AG10803 (cell line): ENCODE measurements around the gene CRYBG3.

ENCODE experiments used
- DNase-seq: peaks from one replicate; pipeline ENCODE4 v3.0.0; 2010; ENCODE audit warnings: low read depth
- H3K4me3 ChIP-seq: 2 replicates; pipeline ENCODE4 v1.5.1; 2011; ENCODE audit warnings: mild to moderate bottlenecking, low read length, control low read depth
- TF ChIP-seq, protein P1 (sequence below): conservative IDR thresholded peaks from 2 replicates; pipeline ENCODE4 v1.5.1; 2011; ENCODE audit warnings: mild to moderate bottlenecking, low read length, control low read depth, inconsistent platforms

CRYBG3 gene

GRCh38 chr3:97959872-97960271 lies 138.1 kb downstream of the CRYBG3 start:
- DNase-seq: no peak
- TF ChIP-seq, protein P1, sequence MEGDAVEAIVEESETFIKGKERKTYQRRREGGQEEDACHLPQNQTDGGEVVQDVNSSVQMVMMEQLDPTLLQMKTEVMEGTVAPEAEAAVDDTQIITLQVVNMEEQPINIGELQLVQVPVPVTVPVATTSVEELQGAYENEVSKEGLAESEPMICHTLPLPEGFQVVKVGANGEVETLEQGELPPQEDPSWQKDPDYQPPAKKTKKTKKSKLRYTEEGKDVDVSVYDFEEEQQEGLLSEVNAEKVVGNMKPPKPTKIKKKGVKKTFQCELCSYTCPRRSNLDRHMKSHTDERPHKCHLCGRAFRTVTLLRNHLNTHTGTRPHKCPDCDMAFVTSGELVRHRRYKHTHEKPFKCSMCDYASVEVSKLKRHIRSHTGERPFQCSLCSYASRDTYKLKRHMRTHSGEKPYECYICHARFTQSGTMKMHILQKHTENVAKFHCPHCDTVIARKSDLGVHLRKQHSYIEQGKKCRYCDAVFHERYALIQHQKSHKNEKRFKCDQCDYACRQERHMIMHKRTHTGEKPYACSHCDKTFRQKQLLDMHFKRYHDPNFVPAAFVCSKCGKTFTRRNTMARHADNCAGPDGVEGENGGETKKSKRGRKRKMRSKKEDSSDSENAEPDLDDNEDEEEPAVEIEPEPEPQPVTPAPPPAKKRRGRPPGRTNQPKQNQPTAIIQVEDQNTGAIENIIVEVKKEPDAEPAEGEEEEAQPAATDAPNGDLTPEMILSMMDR: no peak
- H3K4me3 ChIP-seq: no peak overlapping the region

DNA sequence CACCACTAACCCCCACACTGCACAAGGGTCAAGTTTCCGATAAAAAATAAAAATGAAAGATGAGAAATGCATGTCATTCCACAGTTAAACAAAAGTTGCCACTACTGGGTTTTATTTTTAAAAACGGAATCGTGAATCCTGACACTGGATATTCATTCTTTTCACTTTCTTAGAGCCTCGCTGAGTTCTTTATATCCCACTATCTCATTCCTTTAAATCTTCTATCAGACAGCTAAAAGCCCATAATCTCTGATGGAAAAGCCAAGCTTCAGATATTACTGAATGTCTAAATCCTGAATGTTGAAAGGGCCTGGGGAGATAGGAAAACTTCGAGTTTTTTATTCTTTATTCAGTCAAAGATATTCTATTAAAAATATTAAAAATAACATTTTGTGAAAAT lies 138.7 kb downstream of the CRYBG3 start:
- H3K4me3 ChIP-seq: no peak overlapping the region
- DNase-seq: no peak
- TF ChIP-seq, protein P1: no peak

- no peak overlapping the region for H3K4me3 ChIP-seq
- DNase-seq: no peak
- TF ChIP-seq, protein P1: no peak
These were observed 139.4 kb downstream of the CRYBG3 start for GRCh38 chr3:97960993-97961766.

DNA sequence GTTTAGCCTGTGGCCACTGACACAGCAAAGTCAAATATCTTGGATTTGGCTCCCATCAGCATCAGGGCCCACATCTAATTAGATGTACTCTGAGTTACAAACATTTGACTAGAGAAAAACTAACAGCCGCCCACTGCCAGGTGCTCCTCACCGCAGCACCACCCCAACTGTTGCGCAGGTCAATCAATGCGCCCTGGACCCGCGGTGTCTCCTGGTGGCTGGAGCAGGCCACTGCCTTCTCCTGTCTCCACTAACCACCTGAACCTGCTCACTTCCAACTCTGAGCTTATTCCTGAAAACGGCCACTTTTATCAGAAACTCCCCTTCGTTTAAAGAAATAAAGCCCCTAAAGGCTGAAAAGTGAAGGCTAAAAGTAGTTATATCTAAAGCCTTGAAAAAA lies 146.2 kb downstream of the CRYBG3 start:
- TF ChIP-seq, protein P1: no peak
- DNase-seq: no peak
- H3K4me3 ChIP-seq: no peak overlapping the region

- TF ChIP-seq, protein P1: no peak
These were observed 146.6 kb downstream of the CRYBG3 start for GRCh38 chr3:97968376-97968775.

GRCh38 chr3:97969541-97969940 lies 147.7 kb downstream of the CRYBG3 start:
- TF ChIP-seq, protein P1: no peak
- DNase-seq: no peak
- H3K4me3 ChIP-seq: no peak overlapping the region

More at GRCh38 chr3:97968376-97968775, 146.6 kb downstream of the CRYBG3 start:
- no peak for DNase-seq
- no peak overlapping the region for H3K4me3 ChIP-seq

DNA sequence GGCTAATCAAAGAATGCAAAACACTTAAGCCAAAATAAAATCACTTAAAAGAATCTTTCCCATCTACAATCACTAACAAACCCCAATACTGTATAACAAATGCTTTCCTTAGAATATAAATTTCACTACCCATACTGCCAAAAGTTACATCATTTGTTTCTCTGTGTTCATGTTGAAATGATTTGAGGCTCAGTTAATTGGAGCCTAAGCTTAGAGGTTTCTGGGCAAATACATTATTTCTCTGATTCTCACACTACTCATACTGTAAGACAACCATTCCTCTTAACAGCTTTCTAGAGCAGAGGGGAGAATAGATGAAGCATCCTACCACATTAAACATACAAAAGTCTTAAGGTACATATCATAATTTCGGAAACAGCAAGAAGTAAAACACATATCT lies 148.3 kb downstream of the CRYBG3 start:
- no peak overlapping the region for H3K4me3 ChIP-seq
- DNase-seq: peak; percentile 55
- TF ChIP-seq, protein P1: no peak
